D721Med (cell line): Measurements from ENCODE around the gene TNK1.

Source experiments
- DNase-seq: peaks from one replicate; pipeline ENCODE4 v3.0.0; 2011; ENCODE audit warnings: low spot score; ENCODE audit not compliant: insufficient read length
- FAIRE-seq: peaks from 2 replicates; lab custom pipeline; 2011; peaks lifted over from hg19 to GRCh38; lab: Jason Lieb, UNC
- TF ChIP-seq, protein P1 (sequence below): IDR thresholded peaks from 2 replicates; pipeline ENCODE4 v1.5.1; 2012; ENCODE audit warnings: mild to moderate bottlenecking, control low read depth; ENCODE audit not compliant: insufficient read depth; ENCODE audit errors: missing control alignments

TNK1 gene

DNA sequence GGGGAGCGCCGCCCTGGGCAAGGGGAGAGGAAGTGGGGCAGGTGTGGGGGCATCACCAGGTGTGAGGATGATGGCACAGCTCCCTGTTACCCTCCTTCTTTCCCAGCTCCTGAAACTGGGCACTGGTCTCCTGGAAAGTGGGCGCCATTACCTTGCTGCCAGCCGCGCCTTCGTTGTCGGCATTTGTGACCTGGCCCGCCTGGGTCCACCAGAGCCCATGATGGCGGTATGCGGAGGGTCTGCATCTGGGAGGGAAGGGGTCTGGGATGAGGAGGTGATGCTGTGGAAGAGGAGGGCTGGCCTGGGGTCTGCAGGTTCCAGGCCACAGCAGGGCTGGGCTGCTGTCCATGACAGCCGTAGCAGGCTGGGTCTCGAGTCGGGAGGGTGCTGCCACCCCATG, 39.0 kb upstream of the TNK1 start:
- no peak for FAIRE-seq
- TF ChIP-seq, protein P1, sequence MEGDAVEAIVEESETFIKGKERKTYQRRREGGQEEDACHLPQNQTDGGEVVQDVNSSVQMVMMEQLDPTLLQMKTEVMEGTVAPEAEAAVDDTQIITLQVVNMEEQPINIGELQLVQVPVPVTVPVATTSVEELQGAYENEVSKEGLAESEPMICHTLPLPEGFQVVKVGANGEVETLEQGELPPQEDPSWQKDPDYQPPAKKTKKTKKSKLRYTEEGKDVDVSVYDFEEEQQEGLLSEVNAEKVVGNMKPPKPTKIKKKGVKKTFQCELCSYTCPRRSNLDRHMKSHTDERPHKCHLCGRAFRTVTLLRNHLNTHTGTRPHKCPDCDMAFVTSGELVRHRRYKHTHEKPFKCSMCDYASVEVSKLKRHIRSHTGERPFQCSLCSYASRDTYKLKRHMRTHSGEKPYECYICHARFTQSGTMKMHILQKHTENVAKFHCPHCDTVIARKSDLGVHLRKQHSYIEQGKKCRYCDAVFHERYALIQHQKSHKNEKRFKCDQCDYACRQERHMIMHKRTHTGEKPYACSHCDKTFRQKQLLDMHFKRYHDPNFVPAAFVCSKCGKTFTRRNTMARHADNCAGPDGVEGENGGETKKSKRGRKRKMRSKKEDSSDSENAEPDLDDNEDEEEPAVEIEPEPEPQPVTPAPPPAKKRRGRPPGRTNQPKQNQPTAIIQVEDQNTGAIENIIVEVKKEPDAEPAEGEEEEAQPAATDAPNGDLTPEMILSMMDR = no peak

DNA sequence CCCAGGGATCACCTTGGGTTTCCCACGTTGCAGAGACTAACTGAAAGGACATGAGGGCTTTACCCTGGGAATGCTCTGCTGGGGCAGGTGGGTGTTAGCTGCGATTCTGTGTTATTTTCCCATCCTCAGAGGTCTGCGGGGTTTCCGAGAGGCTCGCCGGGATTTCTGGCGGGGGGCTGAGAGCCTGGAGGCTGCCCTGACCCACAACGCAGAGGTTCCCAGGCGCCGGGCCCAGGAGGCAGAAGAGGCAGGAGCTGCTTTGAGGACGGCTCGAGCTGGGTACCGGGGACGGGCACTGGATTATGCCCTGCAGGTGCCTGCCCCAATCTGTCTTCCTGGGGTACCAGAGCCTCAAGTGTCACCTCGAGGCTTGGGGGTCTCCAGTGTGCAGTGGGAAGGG, 37.6 kb upstream of the TNK1 start:
- TF ChIP-seq, protein P1 = no peak
- FAIRE-seq = no peak

More for the DNA sequence above, 39.0 kb upstream of the TNK1 start:
- DNase-seq = no peak

GRCh38 chr17:7346761-7347614, 33.9 kb upstream of the TNK1 start:
- TF ChIP-seq, protein P1 = no peak
- no peak for FAIRE-seq

More for the DNA sequence above, 37.6 kb upstream of the TNK1 start:
- no peak for DNase-seq

DNA sequence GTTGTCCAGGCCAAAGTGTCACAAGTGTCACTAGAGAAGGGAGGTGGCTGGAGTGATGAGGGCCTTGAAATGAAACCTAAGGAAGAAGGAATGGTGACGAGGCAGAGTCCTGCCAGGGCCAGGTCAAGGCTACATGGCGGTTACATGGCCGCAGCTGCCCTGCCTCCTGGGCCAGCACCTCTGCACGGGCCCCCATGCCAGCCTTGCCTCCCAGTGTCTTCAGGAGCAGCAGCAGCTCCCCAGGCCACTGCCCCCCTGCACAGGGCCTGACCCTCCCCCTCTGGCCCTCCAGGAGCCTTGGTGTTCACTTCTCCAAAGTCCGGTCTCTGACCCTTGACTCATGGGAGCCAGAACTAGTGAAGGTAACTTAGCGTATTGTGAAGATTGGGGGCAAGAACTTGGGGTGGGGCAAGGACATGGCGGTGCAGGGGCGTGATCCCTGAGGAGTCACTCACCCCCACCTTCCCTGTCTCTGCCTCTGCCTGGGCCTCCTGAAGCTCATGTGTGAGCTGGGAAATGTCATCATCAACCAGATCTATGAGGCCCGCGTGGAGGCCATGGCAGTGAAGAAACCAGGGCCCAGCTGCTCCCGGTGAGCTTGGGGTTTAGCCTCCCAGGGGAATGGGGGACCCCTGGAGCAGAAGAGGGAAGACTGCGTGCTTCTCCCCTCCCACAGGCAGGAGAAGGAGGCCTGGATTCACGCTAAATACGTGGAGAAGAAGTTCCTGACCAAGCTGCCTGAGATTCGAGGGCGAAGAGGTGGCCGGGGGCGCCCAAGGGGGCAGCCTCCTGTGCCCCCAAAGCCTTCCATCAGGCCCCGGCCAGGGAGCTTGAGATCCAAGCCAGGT, 33.0 kb upstream of the TNK1 start:
- TF ChIP-seq, protein P1 = no peak
- no peak for DNase-seq
- FAIRE-seq = no peak

More at GRCh38 chr17:7346761-7347614, 33.9 kb upstream of the TNK1 start:
- no peak for DNase-seq

DNA sequence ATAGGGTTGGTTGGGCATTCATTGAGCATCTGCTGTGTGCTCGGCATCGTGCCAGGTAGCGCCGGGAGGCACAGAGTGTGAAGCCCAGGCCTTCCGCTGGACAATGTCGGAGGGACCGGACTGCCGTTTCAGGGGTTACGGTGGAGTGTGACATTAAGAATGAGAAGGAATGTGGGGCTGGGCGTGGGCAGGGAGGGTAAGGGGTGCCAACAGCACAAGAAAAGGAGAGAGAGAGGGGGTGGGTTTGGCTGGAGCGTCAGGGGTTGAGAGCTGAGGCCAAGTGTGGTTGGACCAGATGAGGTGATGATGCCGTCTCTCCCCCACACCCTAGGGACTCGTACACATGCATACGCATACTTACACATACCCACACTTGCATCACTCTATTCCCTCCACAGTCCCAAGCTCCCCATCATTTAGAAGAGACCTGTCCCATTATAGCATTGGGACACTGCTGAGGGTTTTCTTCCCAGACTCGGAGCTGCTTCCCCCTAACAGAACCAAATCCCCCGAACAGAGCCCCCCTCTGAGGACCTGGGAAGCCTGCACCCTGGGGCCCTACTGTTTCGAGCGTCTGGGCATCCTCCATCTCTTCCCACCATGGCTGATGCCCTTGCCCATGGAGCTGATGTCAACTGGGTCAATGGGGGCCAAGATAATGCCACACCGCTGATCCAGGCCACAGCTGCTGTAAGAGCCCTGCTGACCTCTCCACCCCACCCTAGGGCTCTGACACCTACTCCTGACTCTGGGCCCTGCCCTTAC, 32.2 kb upstream of the TNK1 start:
- TF ChIP-seq, protein P1 = no peak
- FAIRE-seq (no peak), DNase-seq (no peak)

DNA sequence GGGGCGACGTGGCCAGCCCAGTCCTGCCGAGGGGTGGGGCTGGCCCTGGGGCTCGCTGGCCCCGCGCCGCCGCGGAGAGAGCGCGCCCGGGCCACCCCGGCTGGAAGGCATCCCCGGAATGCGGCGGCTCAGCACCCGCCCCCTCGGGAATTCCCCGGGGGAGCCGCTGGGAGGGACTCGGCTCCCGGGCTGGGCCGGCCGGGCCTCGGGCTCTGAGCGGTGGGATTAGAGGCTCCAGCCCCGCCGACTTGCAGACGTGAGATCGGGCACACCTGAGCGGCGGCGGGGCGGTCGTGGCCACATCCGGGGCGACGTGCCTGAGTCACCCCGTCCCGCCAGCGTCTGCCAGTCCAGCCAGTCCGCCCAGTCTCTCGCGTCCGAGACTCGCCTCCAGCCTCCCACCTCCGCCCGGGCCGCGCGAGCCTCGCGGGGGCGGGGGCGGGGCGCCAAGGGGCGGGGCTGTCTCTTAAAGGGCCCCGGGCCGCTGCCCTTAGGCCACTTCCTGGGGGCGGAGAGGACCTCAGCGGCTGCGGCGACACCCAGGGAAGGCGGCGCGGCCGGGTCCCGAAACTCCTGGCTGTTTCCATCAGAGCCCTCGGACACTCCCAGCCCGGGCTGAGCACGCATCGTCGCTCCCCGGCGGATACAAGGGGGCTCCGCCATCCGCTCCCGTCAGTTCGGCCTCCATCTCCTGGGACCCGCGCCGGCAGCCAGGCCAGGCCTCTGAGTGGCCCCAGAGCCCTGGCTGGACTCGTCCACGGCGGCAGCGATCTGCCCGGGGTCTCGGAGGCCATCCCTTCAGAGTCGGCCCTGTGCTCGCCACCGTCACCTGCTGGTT, 29.0 kb upstream of the TNK1 start, which contains the start of gene KCTD11:
Gene KCTD11 (plus strand): TSS at position 498 of the 838 bp plus-strand sequence.
- FAIRE-seq (no peak), DNase-seq (peak; percentile 97)
- TF ChIP-seq, protein P1 = peak; percentile 29
